Right ventricle myocardium superior (tissue), 1 donor: ENCODE measurements around the gene GOLT1A. TPM values are rescaled to one million over a fixed set of nuclear protein-coding genes. Genes with fewer than 3 reads are reported as not detected.

Experiments used
- ATAC-seq: fragments of 200-7000 bp; cut with Tn5 transposase; one replicate; pipeline ENCODE4 v1.9.1; 2020; ENCODE audit warnings: mild to moderate bottlenecking; ENCODE audit not compliant: poor library complexity
- DNase-seq: peaks from one replicate; pipeline ENCODE4 v3.0.0-alpha.2; 2020
- intact Hi-C: fragments of 100-400 bp; cut with DNase I; formaldehyde crosslinking; loops from one replicate; pipeline ENCODE4 v1.11.2; 2022
- total RNA-seq: library from RNA; stranded (reverse); fragmentation: NEBNext Ultra II Directional; extraction: Animal tissue kit (Norgen Biotek cat#: 25700); gene quantifications from one replicate; pipeline ENCODE4 v1.2.1, GENCODE V29; 2021
- donor health status: DM: no; HTN: yes; CAD: no; lungs with severe emphysema.

GOLT1A gene
- total RNA-seq, 1 donor from 2014 or later = not detected

- ATAC-seq = peak; percentile 76
- DNase-seq = peak; percentile 47
Measured at GRCh38 chr1:204199579-204199978, 14.2 kb downstream of the GOLT1A start.

GRCh38 chr1:204198348-204199340 lies 15.1 kb downstream of the GOLT1A start:
- intact Hi-C loops = no loop called here
- DNase-seq (peak; percentile 46), ATAC-seq (peak; percentile 88)

More at GRCh38 chr1:204199579-204199978, 14.2 kb downstream of the GOLT1A start:
- intact Hi-C loops = no loop called here

DNA sequence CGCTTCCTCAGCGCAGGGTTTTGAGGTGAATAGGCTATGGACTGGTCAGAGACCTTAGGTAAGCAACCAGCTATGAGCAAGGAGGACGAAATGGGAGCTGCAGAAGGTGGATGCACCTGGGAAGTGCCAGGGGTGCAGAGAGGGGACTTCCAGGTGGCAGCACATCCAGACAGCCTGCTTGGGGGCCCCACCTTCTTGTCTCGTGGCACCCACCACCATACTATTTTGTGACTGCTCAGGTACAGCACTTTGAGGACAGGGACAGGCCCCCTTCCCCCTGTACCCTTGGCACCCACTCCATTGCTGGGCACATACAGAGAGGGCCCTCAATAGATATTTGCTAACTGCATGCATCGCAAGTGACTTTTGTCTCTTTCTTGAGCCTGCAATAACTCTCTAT lies 16.7 kb downstream of the GOLT1A start:
- intact Hi-C loops = no loop called here
- no peak for ATAC-seq
- DNase-seq = no peak

DNA sequence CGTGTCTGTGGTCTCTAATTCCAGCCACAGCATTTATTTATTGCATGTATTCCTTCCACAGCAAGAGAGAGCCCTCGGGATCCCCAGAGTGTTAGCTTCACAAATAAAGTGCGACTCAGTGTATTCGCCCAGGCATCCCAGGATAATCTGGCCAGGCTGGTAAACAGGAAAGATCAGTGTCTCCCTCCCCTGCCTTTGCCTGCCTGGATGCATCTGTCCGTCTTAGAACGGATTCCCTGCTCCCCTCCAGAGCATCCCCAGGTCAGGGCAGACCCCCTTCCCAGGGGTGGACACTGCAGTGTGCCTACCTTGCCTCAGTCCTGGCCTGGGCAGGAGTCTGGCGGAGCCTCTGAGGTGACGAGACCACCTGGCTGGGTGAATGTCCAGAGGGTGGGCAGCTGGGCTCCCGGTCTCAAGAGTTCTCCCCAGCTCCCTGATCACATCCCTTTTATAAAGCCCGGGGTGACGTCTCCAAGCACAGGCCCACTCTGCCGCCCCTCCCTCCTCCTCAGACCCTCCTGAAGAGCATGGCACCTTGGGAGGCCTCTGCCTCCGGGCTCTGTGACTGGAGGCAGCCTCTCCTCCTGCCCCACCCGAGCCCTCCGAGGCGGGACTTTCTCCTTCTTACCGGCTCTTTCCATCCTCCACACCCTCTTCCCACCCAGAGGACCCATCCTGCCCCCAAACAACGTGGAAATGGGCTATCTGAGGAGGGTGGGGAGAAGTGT lies 17.6 kb downstream of the GOLT1A start, which contains the start of gene KISS1:
Gene KISS1, minus strand, starts transcription at position 424 of the 728 bp plus-strand sequence. CDS start 3,615 bp downstream, outside the sequence.
- ATAC-seq (no peak), DNase-seq (no peak)
- intact Hi-C loops = no loop called here

DNA sequence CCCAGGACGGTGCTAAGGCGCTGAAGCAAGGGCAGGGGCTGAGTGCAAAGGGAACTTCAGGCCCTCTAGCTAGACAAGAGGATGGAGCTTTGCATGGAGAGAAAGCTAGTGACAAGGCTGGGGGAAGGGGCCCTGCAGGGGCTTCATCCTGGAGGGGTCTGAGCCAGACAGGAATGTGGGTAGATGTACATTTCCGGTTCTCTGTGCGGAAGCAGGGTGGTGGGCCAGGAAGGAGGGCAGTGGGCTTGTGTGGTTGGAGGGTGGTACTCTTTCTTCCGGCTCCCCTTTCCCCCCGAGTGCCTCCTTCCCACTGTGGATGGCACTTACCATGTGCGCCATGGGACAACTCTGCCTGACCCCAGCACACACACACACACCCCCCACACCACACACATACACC lies 19.0 kb downstream of the GOLT1A start:
- no peak for ATAC-seq
- intact Hi-C loops = no loop called here

DNA sequence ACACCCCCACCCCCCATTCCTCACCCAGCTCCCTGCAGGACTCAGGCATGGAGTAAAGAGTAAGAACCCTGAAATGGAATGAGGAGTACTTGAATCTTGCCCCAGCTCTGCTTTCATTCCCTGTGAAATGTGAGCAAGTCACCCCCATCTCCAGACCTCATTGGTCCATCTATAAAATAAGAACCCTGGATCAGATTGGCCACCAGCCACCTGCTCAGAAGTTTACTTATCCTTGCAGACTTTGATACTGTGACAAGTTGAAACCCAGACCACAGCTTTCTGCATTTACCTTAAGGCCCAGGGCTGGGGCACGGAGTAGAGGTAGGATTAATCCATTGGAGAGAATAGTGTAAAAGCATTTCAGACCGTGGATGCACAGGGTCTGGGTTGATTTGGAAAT lies 19.7 kb downstream of the GOLT1A start:
- intact Hi-C loops = no loop called here
- DNase-seq (no peak), ATAC-seq (no peak)

More for the DNA sequence above, 19.0 kb downstream of the GOLT1A start:
- DNase-seq = no peak

- intact Hi-C loops = no loop called here
- no peak for ATAC-seq
- no peak for DNase-seq
Measured at GRCh38 chr1:204192589-204193352, 21.0 kb downstream of the GOLT1A start.

GRCh38 chr1:204192046-204192445 lies 21.7 kb downstream of the GOLT1A start:
- ATAC-seq (no peak), DNase-seq (no peak)
- intact Hi-C loops = no loop called here

DNA sequence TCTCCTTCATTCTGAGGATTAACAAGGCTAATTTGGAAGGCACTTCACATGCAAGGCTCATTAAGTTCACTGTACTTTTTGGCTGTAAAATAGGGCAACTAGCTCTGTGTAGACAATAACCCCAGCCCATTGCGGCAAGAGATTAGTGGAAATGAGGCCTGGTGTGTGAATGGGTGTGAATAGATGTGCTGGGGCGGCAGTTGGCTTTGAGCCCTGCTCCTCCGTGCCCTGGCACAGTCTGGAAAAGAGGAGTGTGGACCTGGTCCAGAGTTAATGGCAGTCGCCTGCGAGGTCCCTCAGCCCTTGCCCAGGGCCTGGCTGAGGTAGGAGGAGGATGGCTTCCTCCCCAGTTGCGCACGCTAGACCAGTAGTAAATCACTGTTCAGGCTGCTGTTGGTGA lies 22.3 kb downstream of the GOLT1A start:
- intact Hi-C loops = no loop called here

DNA sequence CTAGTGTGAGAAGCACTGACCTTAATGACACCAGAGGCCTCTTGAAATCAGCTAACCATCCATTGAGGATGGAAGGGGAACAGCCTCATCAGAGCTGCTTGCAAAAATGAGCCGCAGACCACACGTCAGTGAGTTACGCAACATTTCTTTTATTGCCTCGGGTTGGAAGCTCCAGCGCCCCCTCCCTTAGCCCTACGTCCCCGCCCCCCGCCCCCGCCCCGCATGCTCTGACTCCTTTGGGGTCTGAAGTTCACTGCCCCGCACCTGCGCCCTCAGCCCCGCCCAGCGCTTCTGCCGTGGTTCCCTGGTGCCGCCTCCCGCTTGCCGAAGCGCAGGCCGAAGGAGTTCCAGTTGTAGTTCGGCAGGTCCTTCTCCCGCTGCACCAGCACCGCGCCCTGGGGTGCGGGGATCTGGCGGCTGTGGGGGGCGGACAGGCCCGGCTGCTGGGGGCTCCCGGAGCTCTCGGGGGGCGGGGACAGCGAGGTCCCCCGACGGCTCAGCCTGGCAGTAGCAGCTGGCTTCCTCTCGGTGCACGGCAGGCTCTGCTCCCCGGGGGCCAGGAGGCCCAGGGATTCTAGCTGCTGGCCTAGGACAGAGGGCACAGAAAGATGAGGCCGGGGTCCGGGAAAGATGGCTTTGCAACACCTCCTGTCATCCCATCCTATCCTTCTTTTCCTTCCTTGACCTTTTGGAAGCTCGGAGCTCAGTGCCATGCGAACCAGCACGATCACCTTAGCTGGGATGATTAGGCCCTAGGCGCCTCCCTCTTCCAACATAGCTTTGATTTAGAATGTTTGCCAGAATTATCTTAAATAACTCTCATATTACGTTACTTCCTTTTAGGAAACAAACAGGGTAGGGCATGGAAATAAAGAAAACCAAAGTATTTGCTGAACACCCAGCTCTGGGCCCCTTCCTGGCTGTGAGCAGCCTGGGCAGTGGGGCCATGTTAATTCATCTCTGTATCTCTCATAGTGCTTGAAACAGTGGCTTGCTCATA lies 23.3 kb downstream of the GOLT1A start:
- intact Hi-C loops = no loop called here
- ATAC-seq (peak; percentile 71), DNase-seq (peak; percentile 44)

More for the DNA sequence above, 22.3 kb downstream of the GOLT1A start:
- no peak for ATAC-seq
- DNase-seq = no peak

- no peak for ATAC-seq
- DNase-seq = no peak
- intact Hi-C loops = no loop called here
Measured at GRCh38 chr1:204188959-204189639, 24.7 kb downstream of the GOLT1A start.

DNA sequence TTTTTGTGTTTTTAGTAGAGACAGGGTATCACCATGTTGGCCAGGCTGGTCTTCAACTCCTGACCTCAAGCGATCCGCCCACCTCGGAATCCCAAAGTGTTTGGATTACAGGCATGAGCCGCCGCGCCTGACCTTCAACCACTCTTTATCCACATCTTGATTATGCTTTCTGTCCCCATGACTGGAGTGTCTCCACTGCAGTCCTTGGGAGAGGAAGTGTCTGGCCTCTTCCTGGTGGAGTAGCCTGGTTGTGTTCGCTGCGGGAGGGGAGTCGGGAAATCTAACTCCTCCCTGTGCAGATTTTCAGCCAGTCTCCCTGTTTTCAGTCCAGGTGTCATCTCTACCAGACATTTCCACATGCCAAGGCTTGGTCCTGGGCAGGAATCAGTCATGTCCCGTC lies 27.2 kb downstream of the GOLT1A start:
- intact Hi-C loops = no loop called here
- DNase-seq (no peak), ATAC-seq (no peak)

- ATAC-seq (no peak), DNase-seq (no peak)
- intact Hi-C loops = no loop called here
Measured at GRCh38 chr1:204181116-204181515, 32.7 kb downstream of the GOLT1A start.

DNA sequence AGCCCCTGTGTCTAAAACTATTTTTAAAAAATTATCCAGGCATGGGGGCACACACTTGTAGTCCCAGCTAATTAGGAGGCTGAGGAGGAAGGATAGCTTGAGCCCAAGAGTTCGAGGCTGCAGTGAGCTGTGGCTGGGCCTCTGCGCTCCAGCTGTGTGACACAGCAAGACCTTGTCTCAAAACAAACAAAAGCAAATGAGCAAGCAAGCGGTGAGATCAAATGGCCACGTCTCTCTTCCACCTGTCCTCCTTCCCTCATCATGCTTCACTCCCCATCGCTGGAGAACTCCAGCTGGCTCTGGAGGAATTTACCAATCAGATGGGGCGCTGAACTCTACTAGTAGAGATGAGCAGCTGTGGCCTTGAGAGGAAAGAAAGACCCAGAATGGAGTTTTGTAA lies 33.7 kb downstream of the GOLT1A start:
- ATAC-seq (no peak), DNase-seq (no peak)
- intact Hi-C loops = no loop called here

- no peak for ATAC-seq
- intact Hi-C loops = no loop called here
- DNase-seq = no peak
Measured at GRCh38 chr1:204178487-204179281, 35.1 kb downstream of the GOLT1A start.

GRCh38 chr1:204177133-204177532 lies 36.7 kb downstream of the GOLT1A start:
- DNase-seq (no peak), ATAC-seq (no peak)
- intact Hi-C loops = no loop called here
